Measurements from ENCODE around the gene MYH4.

GRCh38 chr17:10447026-10447931 lies 22.1 kb downstream of the MYH4 start:
- no peak for TF ChIP-seq CTCF (IDR thresholded peaks at IDR 0.05; ENCODE audit: poor library complexity, severe bottlenecking)
- TF ChIP-seq EZH2 (IDR thresholded peaks at IDR 0.05; ENCODE audit: borderline replicate concordance, insufficient read depth, low read length, poor library complexity, severe bottlenecking) = no peak
- no peak for TF ChIP-seq POLR2AphosphoS5 (IDR thresholded peaks at IDR 0.05)
- TF ChIP-seq, protein P1, sequence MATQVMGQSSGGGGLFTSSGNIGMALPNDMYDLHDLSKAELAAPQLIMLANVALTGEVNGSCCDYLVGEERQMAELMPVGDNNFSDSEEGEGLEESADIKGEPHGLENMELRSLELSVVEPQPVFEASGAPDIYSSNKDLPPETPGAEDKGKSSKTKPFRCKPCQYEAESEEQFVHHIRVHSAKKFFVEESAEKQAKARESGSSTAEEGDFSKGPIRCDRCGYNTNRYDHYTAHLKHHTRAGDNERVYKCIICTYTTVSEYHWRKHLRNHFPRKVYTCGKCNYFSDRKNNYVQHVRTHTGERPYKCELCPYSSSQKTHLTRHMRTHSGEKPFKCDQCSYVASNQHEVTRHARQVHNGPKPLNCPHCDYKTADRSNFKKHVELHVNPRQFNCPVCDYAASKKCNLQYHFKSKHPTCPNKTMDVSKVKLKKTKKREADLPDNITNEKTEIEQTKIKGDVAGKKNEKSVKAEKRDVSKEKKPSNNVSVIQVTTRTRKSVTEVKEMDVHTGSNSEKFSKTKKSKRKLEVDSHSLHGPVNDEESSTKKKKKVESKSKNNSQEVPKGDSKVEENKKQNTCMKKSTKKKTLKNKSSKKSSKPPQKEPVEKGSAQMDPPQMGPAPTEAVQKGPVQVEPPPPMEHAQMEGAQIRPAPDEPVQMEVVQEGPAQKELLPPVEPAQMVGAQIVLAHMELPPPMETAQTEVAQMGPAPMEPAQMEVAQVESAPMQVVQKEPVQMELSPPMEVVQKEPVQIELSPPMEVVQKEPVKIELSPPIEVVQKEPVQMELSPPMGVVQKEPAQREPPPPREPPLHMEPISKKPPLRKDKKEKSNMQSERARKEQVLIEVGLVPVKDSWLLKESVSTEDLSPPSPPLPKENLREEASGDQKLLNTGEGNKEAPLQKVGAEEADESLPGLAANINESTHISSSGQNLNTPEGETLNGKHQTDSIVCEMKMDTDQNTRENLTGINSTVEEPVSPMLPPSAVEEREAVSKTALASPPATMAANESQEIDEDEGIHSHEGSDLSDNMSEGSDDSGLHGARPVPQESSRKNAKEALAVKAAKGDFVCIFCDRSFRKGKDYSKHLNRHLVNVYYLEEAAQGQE (IDR thresholded peaks at IDR 0.05; ENCODE audit: borderline replicate concordance) = no peak
- no peak for TF ChIP-seq SMC3 (conservative IDR thresholded peaks at IDR 0.05; ENCODE audit: poor library complexity)
